Head of caudate nucleus (tissue), 42 donors: ENCODE measurements around the gene FLT1.

Source experiments
- DNase-seq, 42 donors: peaks; one replicate each; pipeline versions ENCODE4 v3.0.0 to v3.0.0-alpha.2; 2020 to 2021; ENCODE audit warnings: mixed read lengths in 7 of 42
- intact Hi-C: fragments of 100-400 bp; cut with DNase I; formaldehyde crosslinking; loops from one replicate; pipeline ENCODE4 v1.15.0; 2022

FLT1 gene

GRCh38 chr13:28531077-28531844 is 36.3 kb upstream of the FLT1 start:
- peak in 17 of 42 donors; percentile 5 to 53 (median 17) for DNase-seq
- intact Hi-C loops = no loop called here

GRCh38 chr13:28530729-28531076 is 35.8 kb upstream of the FLT1 start:
- intact Hi-C loops = no loop called here
- DNase-seq = no peak

GRCh38 chr13:28529836-28530235 is 34.9 kb upstream of the FLT1 start:
- DNase-seq = no peak
- intact Hi-C loops = no loop called here

- DNase-seq = no peak
- intact Hi-C loops = no loop called here
These were observed 33.9 kb upstream of the FLT1 start for GRCh38 chr13:28528848-28529247.

GRCh38 chr13:28528388-28528787 is 33.5 kb upstream of the FLT1 start:
- no peak for DNase-seq
- intact Hi-C loops = no loop called here

- peak in 18 of 42 donors; percentile 9 to 59 (median 34) for DNase-seq
- intact Hi-C loops = no loop called here
These were observed 32.7 kb upstream of the FLT1 start for GRCh38 chr13:28527629-28528028.

GRCh38 chr13:28526876-28527275 is 31.9 kb upstream of the FLT1 start:
- intact Hi-C loops = no loop called here
- DNase-seq = no peak

- intact Hi-C loops = no loop called here
- no peak for DNase-seq
These were observed 27.9 kb upstream of the FLT1 start for GRCh38 chr13:28522871-28523270.

GRCh38 chr13:28513745-28514144 is 18.8 kb upstream of the FLT1 start:
- DNase-seq = no peak
- intact Hi-C loops = no loop called here

GRCh38 chr13:28510542-28510941 is 15.6 kb upstream of the FLT1 start:
- intact Hi-C loops = no loop called here
- no peak for DNase-seq

GRCh38 chr13:28510066-28510465 is 15.1 kb upstream of the FLT1 start:
- no peak for DNase-seq
- intact Hi-C loops = no loop called here

GRCh38 chr13:28505543-28506135 is 10.7 kb upstream of the FLT1 start:
- DNase-seq = no peak
- intact Hi-C loops = no loop called here

GRCh38 chr13:28503182-28503967 is 8.4 kb upstream of the FLT1 start:
- intact Hi-C loops = no loop called here
- no peak for DNase-seq

GRCh38 chr13:28501547-28501946 is 6.6 kb upstream of the FLT1 start:
- DNase-seq = no peak
- intact Hi-C loops = no loop called here

- intact Hi-C loops = no loop called here
- DNase-seq = no peak
These were observed 4.7 kb upstream of the FLT1 start for GRCh38 chr13:28499609-28500008.

- DNase-seq = no peak
- intact Hi-C loops = no loop called here
These were observed 3.7 kb upstream of the FLT1 start for GRCh38 chr13:28498481-28499115.

GRCh38 chr13:28497143-28497876 is 2.4 kb upstream of the FLT1 start:
- no peak for DNase-seq
- intact Hi-C loops = no loop called here

- DNase-seq = no peak
- intact Hi-C loops = no loop called here
These were observed 1.2 kb upstream of the FLT1 start for GRCh38 chr13:28496188-28496564.

GRCh38 chr13:28495538-28496187 is 735 bp upstream of the FLT1 start:
- intact Hi-C loops = no loop called here
- no peak for DNase-seq
